HuH-7 (cell line): ENCODE results near the gene ERO1B.

Experiments used
- DNase-seq: peaks from one replicate; pipeline ENCODE4 v3.0.0; 2011; ENCODE audit warnings: low spot score

The ERO1B gene

DNA sequence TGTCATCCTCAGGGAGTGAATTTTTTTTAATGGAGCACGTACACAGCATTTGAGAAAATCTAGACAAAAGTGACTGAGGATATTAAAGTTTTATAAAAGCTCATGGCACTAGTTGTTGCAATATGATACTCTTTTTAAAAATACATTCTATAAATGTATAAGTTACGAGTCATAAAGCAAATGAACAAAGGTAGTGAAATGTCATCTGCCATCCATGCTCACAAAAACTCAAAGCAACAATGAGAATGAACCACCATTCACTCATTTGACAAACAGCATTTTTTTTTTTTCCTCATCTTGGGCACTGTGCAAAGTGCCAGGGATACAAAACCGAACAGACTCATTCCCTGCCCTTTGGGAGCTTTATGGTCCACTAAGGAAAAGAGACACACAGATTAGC is 100.7 kb downstream of the ERO1B start:
- DNase-seq, result no peak

DNA sequence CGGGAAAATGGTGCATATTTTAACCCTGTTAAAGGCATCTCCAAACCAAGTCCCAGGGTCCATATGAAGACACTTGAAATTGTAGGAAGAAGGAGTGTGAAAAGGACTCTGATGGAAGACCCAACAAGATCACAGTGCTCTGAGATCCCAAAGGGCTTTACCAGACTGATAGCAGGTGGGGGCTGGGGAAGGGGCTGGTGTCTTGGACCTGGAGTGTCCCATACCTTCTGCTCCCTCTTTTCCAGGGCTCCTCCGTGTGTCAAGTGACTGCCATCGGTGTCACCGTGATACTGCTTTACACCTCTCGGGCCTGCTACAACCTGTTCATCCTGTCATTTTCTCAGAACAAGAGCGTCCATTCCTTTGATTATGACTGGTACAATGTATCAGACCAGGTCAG is 102.1 kb downstream of the ERO1B start:
- no peak for DNase-seq

DNA sequence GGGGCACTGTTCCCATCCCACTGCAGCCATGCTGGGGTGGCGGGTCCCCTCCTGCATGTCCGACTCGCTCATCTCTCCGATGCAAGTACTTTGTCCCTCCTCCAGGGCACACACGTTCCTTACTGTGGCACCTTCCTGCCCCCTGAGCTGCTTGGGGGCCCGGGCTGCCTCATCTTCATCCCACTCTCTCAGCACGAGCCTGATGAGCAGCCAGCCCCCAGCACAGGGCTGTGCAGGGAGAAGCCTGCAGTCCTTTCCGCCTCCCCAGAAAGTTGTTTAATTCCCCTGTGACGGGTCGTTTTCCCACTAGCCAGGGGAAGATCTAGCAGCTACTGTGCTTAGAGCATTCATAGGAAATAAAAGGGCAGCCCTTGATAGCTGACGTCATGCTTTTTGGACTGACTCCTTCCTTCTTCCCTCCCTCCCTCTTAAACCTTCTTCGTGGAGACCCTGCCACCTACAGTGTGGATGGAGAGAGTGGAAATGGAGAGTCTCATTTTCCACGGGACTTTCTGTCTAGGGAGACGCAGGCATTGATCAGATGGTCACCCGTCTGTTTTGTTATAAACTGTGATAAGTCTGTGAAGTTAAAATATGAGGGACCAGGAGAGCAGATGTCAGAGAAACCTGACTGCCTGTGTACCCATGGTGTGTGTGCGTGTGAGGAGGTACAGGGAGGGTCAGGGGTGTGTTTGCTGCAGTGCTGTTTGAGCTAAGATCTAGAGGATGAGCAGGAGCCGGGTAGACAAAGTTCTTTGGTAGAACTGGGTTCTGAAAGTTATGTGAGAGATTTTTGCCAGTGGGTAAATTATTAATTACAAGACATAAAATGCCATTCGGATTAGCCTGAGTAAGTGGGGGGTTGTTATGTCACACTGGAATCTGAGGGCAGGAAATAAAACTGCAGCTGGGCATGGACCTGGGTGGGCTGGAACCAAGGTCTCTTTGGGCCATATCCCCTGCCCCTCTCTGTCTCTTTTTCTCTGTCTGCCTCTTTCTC is 105.1 kb downstream of the ERO1B start:
- DNase-seq, result no peak

DNA sequence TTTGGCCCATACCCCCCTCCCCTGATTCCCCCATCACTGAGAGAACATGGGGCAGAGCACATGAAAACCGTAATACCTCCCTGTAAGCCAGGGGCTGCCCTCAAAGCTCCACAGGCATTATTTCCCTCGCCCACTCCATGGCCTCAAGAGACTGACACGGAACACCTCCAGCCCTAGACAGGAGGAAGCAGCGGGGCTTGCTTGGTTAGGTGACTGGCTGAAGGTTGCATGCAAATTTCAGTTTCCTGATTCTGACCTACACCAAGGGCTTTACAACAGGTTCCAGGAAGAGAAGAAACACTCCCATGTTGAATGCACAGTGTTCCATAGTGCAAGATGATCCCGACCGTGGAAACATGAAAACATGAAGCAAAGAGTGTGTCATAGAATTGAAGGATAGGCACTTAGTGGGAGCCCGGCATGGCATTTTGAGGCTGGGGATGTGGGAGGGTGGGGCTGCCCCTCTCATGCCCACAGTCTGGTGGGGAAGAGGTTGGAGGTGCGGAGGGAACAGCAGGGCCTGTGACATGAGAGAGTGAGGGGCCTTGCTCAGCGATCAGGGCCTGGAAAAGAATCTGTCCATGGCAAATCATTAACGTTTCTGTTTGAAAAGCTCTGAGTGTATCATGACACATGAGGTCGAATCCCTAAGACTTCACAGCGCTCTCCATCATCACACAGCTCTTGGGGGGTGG is 106.0 kb downstream of the ERO1B start:
- no peak for DNase-seq

DNA sequence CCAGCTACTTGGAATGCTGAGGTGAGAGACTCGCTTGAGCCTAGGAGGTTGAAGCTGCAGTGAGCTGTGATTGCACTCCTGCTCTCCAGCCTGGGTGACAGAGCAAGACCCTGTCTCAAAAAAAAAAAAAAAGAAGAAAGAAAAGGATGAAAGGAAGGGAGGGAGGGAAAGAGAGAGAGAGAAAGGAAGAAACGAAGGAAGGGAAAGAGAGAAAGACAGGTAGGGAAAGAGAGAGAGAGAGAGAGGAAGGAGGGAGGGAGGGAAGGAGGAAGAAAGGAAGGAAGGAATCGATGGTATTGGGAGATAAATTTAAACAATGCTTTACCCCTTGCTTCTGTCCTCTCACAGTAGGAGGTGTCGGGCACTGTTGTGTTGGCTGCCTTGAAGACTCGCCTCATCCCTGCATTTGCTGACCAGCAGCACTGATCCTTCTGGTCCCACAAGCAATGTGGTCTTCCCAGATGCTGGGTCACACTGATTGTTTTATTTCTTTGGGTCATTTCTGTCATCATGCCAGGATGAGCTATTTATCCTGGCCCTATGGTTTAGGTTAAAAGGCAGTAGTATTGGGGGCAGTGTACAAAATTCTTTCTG is 108.5 kb downstream of the ERO1B start:
- no peak for DNase-seq

DNA sequence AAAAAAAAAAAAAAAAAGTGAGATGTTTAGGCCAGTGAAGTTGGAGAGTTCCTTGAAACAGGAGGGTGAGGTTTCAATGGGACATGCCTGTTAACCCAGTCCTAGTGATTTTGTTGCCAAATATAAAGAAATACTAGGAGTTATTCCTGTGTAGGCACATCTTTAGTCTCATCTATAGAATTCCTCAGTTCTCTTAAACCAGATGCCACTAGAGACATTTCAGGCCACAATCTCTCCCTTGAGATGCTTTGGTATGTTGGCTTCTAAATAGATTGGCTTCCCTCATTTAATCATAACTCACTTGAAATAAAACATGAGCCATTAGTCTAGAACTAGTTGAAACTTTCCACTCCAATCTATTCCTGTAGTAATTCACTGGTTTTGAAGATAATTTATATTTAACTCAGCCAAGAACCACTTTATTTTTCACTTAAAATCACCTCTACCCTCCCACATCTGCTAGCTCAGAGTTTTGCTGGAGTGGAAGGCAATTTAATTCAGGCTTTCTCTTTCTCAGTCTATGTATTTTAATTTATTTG is 109.6 kb downstream of the ERO1B start:
- DNase-seq, result no peak

DNA sequence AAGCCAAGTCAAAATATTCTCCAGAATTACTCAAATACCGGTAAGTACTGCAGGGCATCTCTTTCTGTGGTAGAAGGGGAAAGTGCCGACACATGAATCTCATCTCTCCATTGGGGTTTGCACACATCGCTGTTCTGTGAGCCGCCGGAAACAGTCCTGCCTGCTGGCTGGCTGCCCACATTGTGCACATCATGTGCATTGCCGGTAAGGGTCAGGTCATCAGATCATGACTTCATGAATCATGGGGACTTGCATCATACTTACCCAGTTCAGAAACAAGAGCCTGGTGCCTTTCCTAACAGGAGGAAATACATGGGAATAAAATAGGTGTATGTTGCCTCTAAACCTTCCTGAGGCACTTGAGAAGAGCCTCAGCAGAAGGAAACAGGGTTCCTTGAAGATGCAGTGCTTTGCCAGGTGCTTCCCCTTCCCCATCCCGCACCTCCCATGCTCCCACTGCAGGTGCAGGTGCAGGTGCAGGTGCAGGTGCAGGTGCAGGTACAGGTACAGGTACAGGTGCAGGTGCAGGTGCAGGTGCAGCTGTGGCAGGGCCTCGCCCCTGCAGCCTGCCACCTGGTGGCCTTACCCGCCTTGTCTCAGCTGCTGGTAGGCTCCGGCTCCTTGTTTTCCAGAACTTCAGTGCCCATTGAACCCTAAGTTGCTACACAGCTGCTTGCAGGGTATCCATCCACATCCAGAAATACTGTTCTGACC is 112.9 kb downstream of the ERO1B start:
- no peak for DNase-seq

DNA sequence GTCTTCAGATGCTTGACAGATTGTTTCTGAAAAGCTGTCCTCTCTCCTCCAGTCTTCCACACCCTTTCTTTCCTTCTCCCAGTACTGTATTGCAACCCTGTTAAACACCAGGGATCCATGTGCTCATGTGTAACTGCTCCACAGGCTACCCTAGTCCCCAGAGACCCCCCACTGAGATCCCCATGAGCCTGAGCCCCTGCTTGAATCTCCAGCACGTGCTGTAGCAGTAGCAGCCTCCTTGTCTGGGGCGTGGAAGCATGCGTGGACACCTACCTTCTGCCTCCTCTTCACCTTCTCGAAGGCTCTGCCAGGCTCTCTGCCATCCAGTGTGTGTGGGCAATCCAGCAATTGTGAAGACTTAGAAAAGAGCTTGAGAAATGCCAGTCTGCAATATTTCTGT is 114.2 kb downstream of the ERO1B start:
- DNase-seq, result no peak

DNA sequence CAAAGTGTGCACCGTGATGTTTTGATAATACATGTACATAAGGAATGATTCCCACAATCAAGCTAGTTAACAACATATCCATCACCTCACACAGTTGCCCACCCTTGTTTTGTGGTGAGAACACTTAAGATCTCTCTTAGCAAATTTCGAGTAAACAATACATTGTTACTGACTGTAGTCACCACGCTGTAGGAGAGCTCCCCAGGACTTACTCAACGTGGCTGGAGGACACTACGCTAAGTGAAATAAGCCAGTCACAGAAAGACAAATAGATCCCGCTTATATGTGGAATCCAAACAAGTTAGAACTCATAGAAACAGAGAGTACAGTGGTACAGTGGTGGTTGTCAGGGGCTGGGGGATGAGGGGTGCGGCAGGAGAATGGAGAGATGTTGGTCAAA is 114.6 kb downstream of the ERO1B start:
- DNase-seq, result no peak

DNA sequence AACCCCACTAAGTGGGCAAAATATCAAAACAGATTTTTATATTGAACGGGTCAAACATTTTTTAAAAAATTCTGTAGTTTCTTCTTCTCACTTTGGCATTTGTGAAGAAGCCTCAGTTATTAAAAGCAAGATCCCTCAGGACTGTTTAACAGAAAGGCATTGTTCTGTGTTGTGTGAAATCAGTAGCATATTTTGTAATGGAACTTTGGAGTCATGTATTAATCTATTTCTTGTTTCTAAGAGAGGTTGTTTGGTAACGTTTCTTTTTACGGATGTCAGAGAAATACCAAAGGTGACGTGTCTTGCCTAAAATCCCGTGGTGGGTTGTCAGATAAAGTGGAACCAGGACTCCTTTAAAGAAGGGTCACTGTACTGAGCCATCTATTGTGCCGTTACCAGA is 115.7 kb downstream of the ERO1B start:
- no peak for DNase-seq
